HepG2 (cell line): ENCODE data around the gene DYSF. TPM values are rescaled to one million over a fixed set of nuclear protein-coding genes. Genes with fewer than 3 reads are reported as not detected.

Experiments
- ATAC-seq: fragments of 200-7000 bp; cut with Tn5 transposase; 3 replicates; pipeline ENCODE4 v1.9.1; 2020; ENCODE audit warnings: mild to moderate bottlenecking, moderate library complexity
- BruUV-seq: library from RNA; stranded (reverse); fragments of 400-500 nt; replicated peaks from 2 replicates; lab custom pipeline; 2021; lab: Mats Ljungman, UMichigan
- CTCF ChIA-PET: fragments of 300-600 bp; formaldehyde crosslinking; extraction: SDS; loops from one replicate; lab custom pipeline; 2021; ENCODE audit warnings: low total read pairs, inconsistent platforms, low intra/inter-chr PET ratio; lab: Yijun Ruan, JAX
- POLR2A ChIA-PET: fragments of 350-600 bp; sonication (Branson Sonifier 250); formaldehyde crosslinking; loops from one replicate; lab custom pipeline; 2020; ENCODE audit warnings: antibody characterized with exemption, inconsistent platforms; lab: Yijun Ruan, JAX
- DNase-seq: peaks from one replicate; pipeline ENCODE4 v3.0.0-alpha.2; 2015; ENCODE audit warnings: low spot score
- FAIRE-seq: peaks from 3 replicates; lab custom pipeline; 2011; peaks lifted over from hg19 to GRCh38; lab: Jason Lieb, UNC
- H2AFZ ChIP-seq: one replicate; pipeline ENCODE4 v1.6.1; 2011; ENCODE audit warnings: low read length, inconsistent platforms
- H3K27ac ChIP-seq: fragments of 300-600 bp; 3 replicates; pipeline ENCODE4 v1.8.0; 2011; ENCODE audit warnings: mixed run types, mild to moderate bottlenecking, mixed read lengths, low read length, inconsistent platforms; ENCODE audit not compliant: insufficient read depth; ENCODE audit errors: extremely low read length
- H3K27me3 ChIP-seq, 2 experiments: fragments of 200-600 bp in 1 of 2; 2 replicates in 1 of 2; 3 replicates in 1 of 2; pipeline versions ENCODE4 v1.6.0 to v1.8.0; 2011; ENCODE audit warnings: low read length in 2 of 2, mild to moderate bottlenecking in 2 of 2, moderate library complexity in 2 of 2, inconsistent platforms in 1 of 2; ENCODE audit not compliant: insufficient read depth in 2 of 2, control insufficient read depth in 1 of 2
- H3K36me3 ChIP-seq, 2 experiments: fragments of 200-600 bp in 1 of 2; replicated peaks in 1 of 2; 2 replicates in 1 of 2; 3 replicates in 1 of 2; pipeline versions ENCODE4 v1.5.1 to v1.8.0; 2011; ENCODE audit warnings: low read length in 2 of 2, inconsistent platforms in 1 of 2; ENCODE audit not compliant: insufficient read depth in 2 of 2, control insufficient read depth in 1 of 2
- H3K4me1 ChIP-seq: 2 replicates; pipeline ENCODE4 v1.5.1; 2012; ENCODE audit warnings: low read length, inconsistent platforms; ENCODE audit not compliant: insufficient read depth
- H3K4me2 ChIP-seq: 2 replicates; pipeline ENCODE4 v1.6.0; 2011; ENCODE audit warnings: low read depth, low read length, inconsistent platforms
- H3K4me3 ChIP-seq, 3 experiments: fragments of 200-600 bp in 1 of 3; sonication (generic), shearing (Covaris generic) in 1 of 3; replicated peaks in 1 of 3; 2 replicates each; pipeline ENCODE4 v1.5.1; 2011 to 2016; ENCODE audit warnings: low read length in 3 of 3, inconsistent platforms in 2 of 3, low read depth in 2 of 3, mild to moderate bottlenecking in 2 of 3, control low read depth in 1 of 3, mixed read lengths in 1 of 3; ENCODE audit not compliant: insufficient read depth in 1 of 3
- H3K79me2 ChIP-seq: one replicate; pipeline ENCODE4 v1.6.1; 2011; ENCODE audit warnings: low read length, inconsistent platforms; ENCODE audit not compliant: insufficient read depth
- H3K9ac ChIP-seq: 2 replicates; pipeline ENCODE4 v1.6.0; 2011; ENCODE audit warnings: mild to moderate bottlenecking, low read depth, low read length, inconsistent platforms; ENCODE audit not compliant: insufficient read depth
- H3K9me3 ChIP-seq: 2 replicates; pipeline ENCODE4 v1.5.1; 2012; ENCODE audit warnings: mild to moderate bottlenecking, low read length
- H4K20me1 ChIP-seq: 2 replicates; pipeline ENCODE4 v1.6.0; 2011; ENCODE audit warnings: inconsistent platforms, mild to moderate bottlenecking, low read length, moderate library complexity; ENCODE audit not compliant: insufficient read depth
- KMT2B ChIP-seq: IDR thresholded peaks from 2 replicates; pipeline ENCODE4 v1.6.1; 2016; ENCODE audit warnings: missing genetic modification reagents, missing compliant biosample characterization
- NFE2L2 ChIP-seq: fragments of 150-350 bp; IDR thresholded peaks from 2 replicates; pipeline ENCODE4 v1.6.1; 2014; ENCODE audit warnings: low read length
- PHF5A ChIP-seq: IDR thresholded peaks from one replicate; pipeline ENCODE4 v1.6.1; 2018; ENCODE audit warnings: low read depth, missing genetic modification reagents; ENCODE audit not compliant: unreplicated experiment
- POLR2A ChIP-seq, 2 experiments: IDR thresholded peaks; 2 replicates each; pipeline ENCODE4 v1.6.1; 2011; ENCODE audit warnings: low read depth in 2 of 2, low read length in 2 of 2, mild to moderate bottlenecking in 1 of 2, moderate library complexity in 1 of 2; ENCODE audit not compliant: insufficient read depth in 1 of 2
- WGBS: methylation state at CpG from one replicate; pipeline ENCODE4 v1.1.6; 2017; ENCODE audit warnings: low lambda C conversion rate; 5-methylcytosine and 5-hydroxymethylcytosine counted together
- in situ Hi-C: cut with HindIII; loops from 2 replicates; pipeline ENCODE4 v1.10.0; 2017; ENCODE audit warnings: low pct_unique_long_range_greater_than_20kb; ENCODE audit not compliant: extremely low pct_ligation_motif_present
- intact Hi-C: fragments of 100-400 bp; cut with micrococcal nuclease; formaldehyde crosslinking; loops from one replicate; pipeline ENCODE4 v1.10.0; 2022; ENCODE audit not compliant: unreplicated experiment
- polyA plus RNA-seq, 8 experiments: library from polyadenylated mRNA; depleted of rRNA in 3 of 8; stranded (reverse) in 7 of 8; unstranded in 1 of 8; fragments of >200 nt; fragmentation: Illumina TruSeq in 4 of 8; extraction: Trizol in 4 of 8; gene quantifications; 2 replicates each; pipeline versions ENCODE4 v1.2.1 to v1.2.3, GENCODE V29; 2011 to 2016; ENCODE audit warnings: low read depth in 4 of 8, missing spikeins in 1 of 8, mixed read lengths in 1 of 8; ENCODE audit not compliant: insufficient read depth in 1 of 8
- total RNA-seq, 5 experiments: library from RNA; depleted of rRNA; stranded (reverse); fragments of >200 nt; fragmentation: Illumina TruSeq; extraction: Trizol; gene quantifications; 2 replicates each; pipeline ENCODE4 v1.2.3, GENCODE V29; 2016; ENCODE audit warnings: low read depth in 1 of 5
- TF ChIP-seq, protein P1 (sequence below): sonication (generic); formaldehyde crosslinking; IDR thresholded peaks from 2 replicates; pipeline ENCODE4 v1.8.1; 2023; ENCODE audit warnings: mild to moderate bottlenecking, inconsistent platforms, moderate library complexity, missing genetic modification reagents, borderline replicate concordance

The DYSF gene
- total and polyA plus RNA-seq, 2 of the 13 experiments (the other 11 are each of a cell fraction or from before 2014, with no cell fraction given) = 0.15 to 2.4 TPM

DNA sequence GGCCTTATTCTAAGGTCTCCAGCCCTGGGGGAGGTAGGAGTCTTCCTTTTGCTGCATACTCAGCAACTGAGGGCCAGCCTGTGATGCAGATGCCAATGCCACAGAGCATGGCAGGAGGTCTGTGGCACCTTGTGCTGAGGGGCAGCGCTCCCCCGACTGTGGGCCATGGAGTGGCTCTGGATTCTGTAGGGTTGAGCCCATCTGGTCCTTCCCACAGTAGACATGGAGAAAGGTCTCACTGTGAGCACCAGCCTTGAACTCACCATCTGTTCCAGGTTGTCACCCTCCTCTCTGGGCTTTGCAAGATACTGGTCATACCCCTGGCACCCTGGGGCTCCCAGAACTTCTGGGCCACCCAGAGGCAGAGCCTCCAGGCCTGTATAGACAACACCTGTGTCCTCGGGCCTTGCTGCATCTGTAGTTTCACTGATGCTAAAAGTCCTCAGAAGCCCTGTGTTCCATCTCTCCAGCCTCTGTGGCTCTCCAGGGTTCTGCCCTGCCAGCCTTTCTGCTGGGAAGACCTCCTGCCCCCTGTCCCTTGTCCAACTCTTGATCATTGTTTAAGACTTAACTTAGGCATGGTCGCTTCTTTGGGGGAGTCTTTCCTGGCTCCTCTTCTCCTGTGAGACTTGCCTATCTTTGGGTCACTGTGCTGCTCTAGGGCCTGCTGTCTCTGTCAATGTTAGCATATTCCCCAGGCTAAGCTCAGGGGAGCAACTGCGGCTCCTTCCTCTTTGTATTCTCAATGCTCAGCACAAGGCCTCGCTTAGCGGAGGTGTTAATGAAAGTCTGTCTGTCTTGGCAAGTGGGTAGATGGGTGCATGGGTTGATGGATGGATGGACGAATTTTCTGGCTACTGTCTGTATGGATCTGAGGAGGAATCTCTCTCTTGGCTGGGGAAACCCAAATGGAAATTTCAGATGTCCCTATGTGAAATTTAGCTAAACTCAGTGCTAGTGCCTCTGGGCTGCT, 160.9 kb downstream of the DYSF start:
- Histone ChIP-seq H3K4me2 (no peak overlapping the region), H3K9me3 (no peaks in the 10 kb centered on the region), H2AFZ (no peak overlapping the region), H4K20me1 (no peaks in the 10 kb centered on the region), H3K36me3 (no peaks in the 10 kb centered on the region), H3K27ac (no peak overlapping the region), H3K4me1 (peaks cover 27% of the 10 kb centered on the region), H3K27me3 (no peaks in the 10 kb centered on the region; a peak in 1 of 5 replicates), H3K79me2 (no peaks in the 10 kb centered on the region), H3K9ac (no peak overlapping the region), H3K4me3 (no peak overlapping the region)
- intact Hi-C loops (no loop called here), in situ Hi-C loops (no loop called here)
- 63% methylated on average over 8 of the region's 8 CpGs for WGBS
- BruUV-seq = no TSS peak
- ChIA-PET POLR2A (no interaction called here), CTCF (interaction anchor here (1.0 kb wide), 1 partner anchor 184 kb away, joined by 3 read pairs; no protein-coding TSS in a partner anchor)
- FAIRE-seq (no peak), DNase-seq (no peak), ATAC-seq (no peak)
- TF ChIP-seq NFE2L2 (no peak), PHF5A (no peak), POLR2A (IDR thresholded peaks at IDR 0.05; ENCODE audit: insufficient read depth in 1 of 2, low read depth in 2 of 2, low read length in 2 of 2) (no peak), KMT2B (CRISPR knock-in tag) (no peak)
- TF ChIP-seq, protein P1, sequence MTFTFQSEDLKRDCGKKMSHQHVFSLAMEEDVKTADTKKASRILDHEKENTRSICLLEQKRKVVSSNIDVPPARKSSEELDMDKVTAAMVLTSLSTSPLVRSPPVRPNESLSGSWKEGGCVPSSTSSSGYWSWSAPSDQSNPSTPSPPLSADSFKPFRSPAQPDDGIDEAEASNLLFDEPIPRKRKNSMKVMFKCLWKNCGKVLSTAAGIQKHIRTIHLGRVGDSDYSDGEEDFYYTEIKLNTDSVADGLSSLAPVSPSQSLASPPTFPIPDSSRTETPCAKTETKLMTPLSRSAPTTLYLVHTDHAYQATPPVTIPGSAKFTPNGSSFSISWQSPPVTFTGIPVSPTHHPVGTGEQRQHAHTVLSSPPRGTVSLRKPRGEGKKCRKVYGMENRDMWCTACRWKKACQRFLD (CRISPR knock-in tag) = no peak
